HG02870 (cell line): Measurements from ENCODE around the gene GABRB3.

ENCODE experiments used
- ATAC-seq: cut with Tn5 transposase; IDR thresholded peaks from one replicate; pipeline ENCODE4 v1.9.1; 2021; ENCODE audit warnings: mild to moderate bottlenecking, moderate library complexity; ENCODE audit not compliant: unreplicated experiment

The GABRB3 gene

DNA sequence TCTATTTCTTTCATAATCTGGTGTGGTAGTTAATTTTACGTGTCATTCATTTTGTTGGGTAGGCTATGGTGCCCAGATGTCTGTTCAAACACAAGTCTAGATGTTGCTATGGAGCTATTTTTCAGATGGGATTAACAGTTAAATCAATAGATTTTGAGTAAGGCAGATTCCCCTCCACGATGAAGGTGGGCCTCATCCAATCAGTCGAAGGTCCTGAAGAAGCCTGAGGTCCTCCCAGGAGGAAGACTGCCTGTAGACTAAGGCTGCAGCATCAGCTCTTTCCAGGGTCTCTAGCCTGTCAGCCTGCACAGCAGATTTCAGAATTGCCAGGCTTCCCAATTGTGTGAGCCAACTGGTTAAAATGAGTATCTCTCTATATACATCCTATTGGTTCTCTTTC, 92.9 kb downstream of the GABRB3 start:
- ATAC-seq = no peak

DNA sequence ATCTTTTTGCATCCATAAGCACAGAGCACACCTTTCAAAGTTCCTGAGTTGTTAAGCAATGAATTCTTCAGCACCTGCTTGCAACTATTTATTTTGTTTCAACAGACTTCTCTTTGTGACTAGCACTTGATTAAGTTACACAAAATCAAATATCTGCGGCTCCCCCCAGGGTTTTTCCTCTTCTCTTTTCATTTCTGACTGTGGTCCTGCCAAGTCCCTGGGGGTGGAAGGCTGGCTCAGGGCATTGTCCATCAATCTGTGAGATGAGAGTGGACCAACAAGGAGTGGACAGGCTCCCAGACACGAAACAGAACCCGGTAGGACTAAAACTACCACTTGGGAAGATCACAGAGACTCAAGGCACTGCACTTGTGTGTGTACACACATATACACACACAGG, 96.8 kb downstream of the GABRB3 start:
- ATAC-seq = no peak

DNA sequence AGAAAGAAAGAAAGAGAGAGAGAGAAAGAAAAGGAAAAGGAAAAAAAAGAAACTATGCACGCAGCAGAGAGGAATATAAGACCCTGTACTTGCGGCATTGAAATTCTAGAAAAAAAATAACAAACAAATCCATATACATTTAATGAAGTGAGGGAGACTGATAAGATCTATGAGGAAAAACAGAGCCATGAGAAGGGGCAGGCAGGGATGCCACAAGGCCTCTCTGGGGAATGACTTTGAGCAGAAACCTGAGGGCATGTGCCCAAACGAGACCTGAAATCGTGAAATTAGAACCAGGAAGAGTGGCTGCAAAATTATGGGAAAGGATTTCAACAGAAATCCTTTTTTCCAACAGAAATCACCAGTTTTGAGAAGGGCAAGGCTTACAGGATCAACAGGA, 98.4 kb downstream of the GABRB3 start:
- no peak for ATAC-seq

GRCh38 chr15:26673445-26673844, 99.4 kb downstream of the GABRB3 start:
- no peak for ATAC-seq

DNA sequence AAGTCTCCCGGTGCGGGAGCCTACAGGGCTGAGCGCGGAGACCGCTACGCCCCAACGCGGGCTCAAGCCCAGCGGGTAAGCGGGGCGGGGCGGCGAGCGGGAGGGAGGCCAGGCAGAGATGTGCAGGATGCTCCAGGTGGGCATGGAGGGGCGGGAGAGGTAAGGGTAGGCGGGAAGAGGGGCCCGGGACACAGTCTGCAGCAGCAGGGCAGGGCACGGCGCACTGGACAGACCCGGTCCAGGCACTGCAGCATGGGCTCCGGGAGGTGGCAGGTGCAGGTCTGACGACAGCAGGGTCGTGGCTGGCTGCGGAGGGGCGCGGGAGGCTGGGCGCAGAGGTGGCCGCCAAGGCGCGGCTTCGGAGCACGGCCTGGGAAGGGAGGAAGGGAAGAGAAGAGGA, 102.8 kb downstream of the GABRB3 start:
- ATAC-seq = no peak

- no peak for ATAC-seq
These were observed 105.5 kb downstream of the GABRB3 start for GRCh38 chr15:26667222-26667988.

DNA sequence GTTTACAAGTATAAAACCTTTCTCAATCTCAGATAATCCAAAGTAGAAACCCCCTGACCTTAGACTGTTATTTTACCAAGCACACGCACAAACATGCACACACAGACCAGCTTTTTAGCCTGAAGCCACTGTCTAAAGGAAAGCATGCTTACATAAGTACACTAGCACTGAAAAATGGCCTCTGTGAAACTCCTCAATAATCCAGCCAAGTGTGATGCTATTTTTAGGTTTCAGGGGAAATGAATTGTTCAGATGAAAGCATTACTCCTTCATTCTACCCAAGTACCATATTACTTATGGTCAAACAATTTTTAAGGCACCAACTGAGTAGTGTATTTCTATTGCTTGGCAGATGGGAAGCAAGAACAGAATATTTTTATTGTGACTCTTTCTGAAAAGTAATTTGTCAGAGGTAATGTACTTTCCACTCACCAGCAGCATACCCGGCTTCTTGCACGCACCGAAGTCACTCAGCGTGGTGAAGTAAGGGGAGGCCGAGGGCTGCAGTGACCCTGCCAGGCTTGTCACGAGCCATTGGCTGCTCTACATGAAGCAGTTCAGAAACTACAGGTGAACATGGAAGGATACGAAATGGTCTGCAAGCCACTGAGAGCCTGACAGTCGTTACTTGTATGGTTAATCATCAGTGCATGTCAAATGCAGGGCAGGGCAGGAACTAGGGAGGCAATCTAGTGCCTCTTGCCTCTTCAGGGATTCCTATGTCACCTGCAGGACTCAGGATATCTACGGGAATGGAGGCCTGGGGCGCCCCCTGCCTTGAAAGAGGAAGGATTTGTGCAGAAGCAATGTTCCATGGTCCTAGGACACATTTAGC, 106.7 kb downstream of the GABRB3 start:
- ATAC-seq = no peak

GRCh38 chr15:26662283-26662682, 110.6 kb downstream of the GABRB3 start:
- ATAC-seq = no peak

- ATAC-seq = no peak
These were observed 111.1 kb downstream of the GABRB3 start for GRCh38 chr15:26661748-26662147.

DNA sequence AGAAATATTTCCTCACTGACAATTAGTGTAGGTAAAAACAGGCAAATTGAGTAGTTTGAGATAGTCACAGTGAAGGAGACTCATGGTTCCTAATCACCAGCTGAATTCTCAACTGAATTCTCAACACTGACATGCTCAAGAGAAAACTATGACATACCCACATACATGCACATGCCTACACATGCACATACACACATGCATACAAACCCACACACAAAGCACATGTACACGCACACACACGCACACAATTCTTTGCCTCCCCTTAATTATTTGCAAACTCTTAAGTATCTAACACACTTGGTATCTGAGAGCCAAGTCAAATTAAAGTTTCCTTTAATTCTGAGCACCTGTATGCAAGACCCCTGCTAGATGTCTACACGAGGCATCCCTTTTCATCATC, 111.8 kb downstream of the GABRB3 start:
- ATAC-seq = no peak

DNA sequence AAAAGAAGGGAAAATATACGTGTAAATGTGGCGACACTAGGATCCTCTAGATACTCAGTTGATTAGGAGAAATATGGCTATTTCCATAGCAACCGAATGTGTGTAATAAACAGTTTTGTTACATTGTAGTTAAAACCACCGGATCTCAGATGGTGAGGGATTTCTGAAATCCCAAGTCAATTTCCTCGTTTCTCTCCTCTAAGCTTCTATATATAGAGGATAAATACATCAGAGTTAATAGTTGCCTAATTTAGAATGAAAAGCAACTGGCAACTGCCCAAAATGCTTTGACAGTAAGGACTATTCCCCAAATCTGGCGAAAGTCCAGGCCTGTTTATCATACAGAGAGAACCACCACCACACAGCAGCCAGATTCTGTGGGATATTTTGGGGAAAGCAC, 112.6 kb downstream of the GABRB3 start:
- ATAC-seq = no peak

DNA sequence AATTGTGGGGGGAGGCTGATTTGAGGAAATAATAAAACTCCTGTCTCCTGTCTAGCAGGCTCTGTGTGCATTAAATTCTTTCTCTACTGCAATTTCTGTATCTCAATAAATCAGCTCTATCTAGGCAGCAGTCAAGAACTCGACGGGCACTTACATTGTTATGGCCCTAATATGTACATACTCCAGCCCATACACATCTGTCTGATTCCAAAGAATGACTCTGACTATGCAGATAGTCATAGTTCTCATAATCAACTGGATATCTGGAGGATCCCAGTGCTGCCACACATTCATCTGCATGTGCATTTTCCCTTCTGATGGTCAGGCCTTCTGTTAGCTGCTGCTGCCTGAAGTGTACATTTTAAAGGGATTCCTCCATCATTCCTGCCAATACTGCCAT, 114.6 kb downstream of the GABRB3 start:
- no peak for ATAC-seq

DNA sequence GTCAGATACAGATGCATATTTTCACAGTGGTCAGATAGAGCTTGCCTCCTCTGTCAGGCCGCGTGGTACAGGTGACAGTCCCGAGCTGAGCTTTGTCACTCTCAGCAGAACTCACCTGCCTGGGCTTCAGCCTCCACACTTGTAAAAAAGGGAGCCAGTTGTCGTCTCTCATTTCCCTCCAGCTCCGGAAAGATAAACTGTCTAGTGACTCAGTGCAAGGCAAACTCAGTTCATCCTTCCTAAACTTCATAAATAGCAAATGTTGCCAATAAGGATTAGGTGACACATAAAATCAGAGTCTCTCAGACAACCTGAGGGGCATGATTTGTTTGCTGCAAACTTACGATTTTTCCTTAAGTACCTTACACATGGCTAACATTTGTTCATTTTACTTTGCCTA, 116.8 kb downstream of the GABRB3 start:
- no peak for ATAC-seq

GRCh38 chr15:26651909-26652308, 121.0 kb downstream of the GABRB3 start:
- no peak for ATAC-seq

DNA sequence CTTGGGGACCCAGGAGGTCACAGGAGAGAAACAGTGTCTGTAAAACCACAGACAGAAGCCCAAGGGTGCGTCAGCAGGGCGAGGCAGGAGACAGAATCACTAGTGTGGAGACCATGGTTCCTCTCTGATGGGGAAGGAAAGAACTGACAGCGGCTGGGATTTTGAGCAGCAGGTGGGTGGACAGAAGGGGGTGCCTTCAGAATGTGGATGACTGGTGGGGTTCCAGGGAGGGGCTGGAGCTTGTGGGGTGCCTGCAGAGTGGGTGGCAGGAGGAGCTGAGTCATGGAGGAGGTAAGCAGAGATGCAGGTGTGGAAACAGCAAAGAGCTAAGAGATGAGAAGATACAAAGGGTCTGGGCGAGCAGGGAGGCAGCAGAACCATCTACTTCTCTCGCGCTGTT, 124.2 kb downstream of the GABRB3 start:
- ATAC-seq = no peak

GRCh38 chr15:26644948-26645347, 127.9 kb downstream of the GABRB3 start:
- ATAC-seq = no peak

DNA sequence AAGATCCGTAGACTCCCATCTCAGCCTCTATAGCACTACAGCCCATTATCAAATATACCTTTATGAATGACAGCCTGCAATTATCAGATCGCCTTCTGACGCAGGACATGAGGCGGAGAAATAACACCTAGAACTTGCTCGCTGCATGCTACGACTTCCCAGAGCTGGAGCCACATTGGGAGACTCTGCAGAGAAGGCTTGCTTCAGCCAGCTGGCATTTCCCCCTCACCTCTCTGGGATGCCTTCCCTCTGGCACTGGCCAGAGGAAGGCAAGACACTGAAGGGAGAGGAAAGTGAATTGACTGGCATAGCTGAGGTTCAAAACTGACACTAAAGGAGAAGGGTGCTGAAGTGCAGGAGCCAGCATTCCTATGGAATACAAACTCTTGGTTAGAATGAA, 131.7 kb downstream of the GABRB3 start:
- ATAC-seq = no peak

- ATAC-seq = no peak
These were observed 132.3 kb downstream of the GABRB3 start for GRCh38 chr15:26640601-26641000.

GRCh38 chr15:26639966-26640365, 132.9 kb downstream of the GABRB3 start:
- ATAC-seq = no peak

DNA sequence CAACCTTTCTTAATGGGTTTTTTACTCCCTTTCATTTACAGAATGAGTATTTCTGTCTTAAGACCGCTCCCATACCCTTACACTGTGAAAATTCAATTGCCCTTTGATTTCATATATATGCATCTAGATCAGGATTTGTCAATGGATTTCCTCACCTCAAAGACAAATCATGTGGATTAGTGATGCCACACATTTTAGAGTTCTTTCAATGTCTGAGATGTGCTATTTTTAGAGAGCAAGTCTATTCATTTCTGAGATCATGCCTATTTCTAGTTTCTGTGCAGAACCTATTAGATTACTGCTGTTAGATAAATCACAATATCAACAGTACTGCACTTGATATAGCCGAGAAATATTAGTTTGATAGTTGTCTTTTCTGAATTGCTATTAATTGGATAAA, 137.3 kb downstream of the GABRB3 start:
- ATAC-seq = no peak

DNA sequence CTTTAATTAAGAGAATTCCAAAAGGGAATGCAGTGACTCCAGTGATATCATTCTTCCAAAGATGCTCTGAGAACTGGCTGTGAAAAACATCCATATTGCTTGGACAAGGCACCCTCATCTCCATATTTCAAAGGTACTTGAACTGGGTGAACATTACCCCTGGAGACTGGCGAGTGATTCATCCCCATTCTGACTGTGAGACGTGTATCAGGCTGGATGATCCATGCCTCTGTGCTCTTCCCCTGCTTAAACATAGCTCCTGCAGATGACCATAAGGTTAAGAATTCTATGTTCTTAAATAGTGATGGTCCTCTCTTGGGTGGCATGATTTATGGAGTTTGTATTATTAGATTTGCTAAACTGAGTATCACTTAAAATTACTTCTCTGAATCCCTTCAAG, 137.8 kb downstream of the GABRB3 start:
- ATAC-seq = no peak

DNA sequence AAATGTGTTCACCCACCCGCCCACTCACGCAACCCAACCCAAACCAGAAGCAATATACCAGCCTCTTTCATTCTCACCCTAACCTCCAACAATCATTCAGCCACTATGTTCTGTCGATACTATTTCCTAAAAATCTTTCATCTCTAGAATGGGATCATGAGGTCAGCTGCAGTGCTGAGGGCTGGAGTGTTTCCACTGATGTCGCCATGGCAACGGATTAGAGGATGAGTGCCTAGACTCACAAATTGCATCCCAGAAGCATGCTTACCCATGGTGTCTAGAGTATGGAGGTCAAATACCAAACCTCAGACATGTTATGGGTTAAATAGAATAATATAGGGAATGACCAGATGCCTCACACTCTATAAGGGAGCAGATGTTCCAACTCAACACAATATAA, 138.5 kb downstream of the GABRB3 start:
- ATAC-seq = no peak
